Measurements from ENCODE around the gene METTL9.
"Not testable (repeated sequence)": the region's sequence is repeated elsewhere in the genome, so short reads cannot be mapped to it uniquely, and the experiment has no call there.

The METTL9 gene

DNA sequence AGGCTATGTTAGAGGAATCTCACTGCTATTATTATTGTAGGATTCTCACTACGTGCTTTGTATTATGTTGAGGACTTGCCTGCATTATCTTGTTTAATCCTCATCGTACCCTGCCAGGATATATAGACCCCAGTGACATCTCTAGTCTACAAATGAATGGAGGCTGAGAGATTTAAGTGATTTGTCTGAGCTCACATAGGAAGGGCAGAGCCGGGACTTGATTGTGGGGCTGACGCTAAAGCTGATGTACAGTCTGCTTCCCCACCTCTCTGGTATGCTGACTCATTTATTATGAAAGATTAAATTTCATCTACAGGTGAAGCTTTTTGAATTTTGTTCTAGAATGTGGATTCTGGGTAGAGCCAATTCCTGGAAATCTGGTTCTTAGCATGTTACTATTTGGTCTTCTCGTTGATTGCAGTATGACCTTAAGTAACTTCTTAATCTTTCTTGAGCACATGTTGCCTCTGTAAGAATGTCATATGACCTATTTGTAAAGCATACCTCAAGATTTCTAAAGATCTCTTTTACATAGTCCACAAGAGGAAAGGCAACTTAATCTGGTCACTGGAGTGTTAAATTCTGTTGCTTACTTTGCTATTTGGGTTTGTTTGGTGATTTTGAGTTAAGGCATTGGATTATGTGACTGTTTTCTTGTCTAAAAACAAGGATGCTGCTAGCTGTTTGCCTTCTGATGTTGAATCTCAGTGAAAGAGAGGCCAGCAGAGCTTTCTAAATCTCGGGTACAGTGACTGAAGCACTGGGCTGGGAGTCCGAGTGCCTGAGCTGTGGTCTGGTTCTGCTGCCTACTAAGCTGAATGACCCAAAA, 12.4 kb downstream of the METTL9 start:
- no peak for DNase-seq

DNA sequence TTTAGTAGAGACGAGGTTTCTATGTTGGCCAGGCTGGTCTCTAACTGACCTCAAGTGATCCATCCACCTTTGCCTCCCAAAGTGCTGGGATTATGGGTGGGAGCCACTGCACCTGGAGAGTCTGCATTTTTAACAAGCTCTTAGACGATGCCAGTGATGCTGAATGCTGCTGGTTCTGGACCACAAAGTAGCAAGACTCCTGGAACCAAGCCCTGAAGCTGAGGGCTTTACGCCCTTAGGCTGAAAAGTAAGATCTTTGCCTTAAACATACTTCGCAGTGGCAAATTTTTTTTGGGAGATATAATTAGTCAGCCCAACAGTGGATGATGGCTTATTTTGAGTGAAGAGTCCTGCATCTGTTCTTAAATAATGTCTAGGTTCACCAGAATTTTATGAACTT, 14.0 kb downstream of the METTL9 start:
- no peak for DNase-seq

DNA sequence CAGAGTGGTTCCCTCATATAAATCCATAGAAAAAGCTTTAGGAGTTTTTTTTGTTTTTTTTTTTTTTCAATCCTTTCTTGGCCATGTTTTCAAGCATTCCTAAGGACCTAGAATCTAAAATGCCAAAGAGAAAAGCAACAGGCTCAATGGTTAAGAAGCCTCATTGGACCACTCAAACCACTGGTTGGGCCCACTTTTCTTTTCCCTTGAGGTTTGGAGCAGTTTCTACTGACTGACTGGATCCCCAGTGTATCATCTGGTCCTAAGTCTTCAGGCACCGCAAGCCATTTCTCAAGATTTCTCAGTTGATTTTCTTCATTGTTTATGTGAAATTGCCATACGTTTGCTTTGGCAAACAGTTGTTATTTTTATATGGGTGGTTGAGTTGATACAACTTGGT, 14.4 kb downstream of the METTL9 start:
- DNase-seq, result no peak

DNA sequence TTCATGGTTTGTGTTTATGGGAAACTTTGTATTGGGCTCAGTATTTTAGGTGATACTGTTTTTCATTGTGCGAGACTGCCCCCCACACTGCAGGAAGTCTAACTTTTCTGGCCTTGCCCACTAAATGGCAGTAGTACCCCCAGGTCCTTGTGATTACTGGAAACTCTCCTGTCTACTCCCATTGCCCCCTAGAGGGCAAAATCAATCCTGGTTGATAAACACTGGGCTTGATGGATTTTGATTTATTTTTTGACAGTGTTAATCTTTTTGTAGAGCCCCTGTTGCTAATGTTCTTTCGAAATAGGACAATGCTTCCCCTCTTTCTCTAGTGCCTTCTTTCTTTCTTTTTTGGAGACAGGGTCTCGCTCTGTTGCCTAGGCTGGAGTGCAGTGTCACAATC, 15.5 kb downstream of the METTL9 start:
- no peak for DNase-seq

- DNase-seq, result no peak
Observed at GRCh38 chr16:21617607-21618006, 18.2 kb downstream of the METTL9 start.

GRCh38 chr16:21618281-21618680, 18.9 kb downstream of the METTL9 start:
- no peak for DNase-seq

GRCh38 chr16:21619765-21620425, 20.5 kb downstream of the METTL9 start:
- DNase-seq, result no peak

- no peak for DNase-seq
Observed at GRCh38 chr16:21620592-21620991, 21.2 kb downstream of the METTL9 start.

DNA sequence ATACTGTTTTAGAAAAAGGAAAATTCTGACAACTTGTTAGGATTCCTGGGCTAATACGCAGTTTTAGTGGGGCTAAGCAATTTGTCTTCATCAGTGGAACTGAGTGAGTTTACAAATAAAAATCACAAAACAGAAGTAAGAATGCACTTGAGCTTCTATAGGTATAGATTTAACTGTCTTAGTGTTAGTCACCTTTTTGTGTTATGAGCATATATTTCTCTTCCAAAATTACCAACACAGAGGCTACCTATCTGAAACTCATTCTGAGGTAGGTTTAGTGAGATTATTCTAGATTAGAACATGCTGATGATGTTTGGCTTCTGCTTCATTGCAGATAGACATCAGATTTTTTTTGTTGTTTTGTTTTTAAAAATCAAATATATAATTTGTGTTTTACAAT, 23.2 kb downstream of the METTL9 start:
- DNase-seq, result no peak

GRCh38 chr16:21625026-21625425, 25.6 kb downstream of the METTL9 start:
- DNase-seq, result no peak

DNA sequence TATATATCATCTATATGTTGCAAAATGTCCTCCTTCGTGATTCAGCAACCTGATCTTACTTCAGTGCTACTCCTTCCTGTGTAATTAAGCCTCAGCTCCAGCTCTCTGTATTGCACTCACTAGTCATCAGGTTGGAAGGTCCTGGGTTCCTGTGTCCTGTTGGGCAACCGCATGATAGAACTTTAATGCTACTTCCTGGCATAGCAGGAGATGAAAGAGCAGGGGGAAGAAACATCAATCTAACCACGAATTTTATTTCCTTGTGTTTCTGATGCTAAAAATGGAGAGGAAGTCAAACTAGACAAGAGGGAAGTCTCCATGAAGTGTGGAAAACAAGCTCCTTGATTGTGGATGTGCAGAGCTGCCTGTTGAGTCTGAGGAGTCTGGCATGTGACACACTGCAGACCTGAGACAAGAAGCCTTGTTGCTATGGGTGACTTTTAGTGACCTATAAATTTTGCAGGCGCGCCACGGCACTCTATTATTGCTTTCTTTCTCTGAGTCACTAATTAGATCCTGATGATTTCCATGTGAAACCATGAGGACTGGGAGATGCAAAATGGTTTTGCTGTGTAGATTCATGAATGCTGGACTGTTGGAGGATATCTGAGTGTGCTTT, 27.4 kb downstream of the METTL9 start:
- no peak for DNase-seq

DNA sequence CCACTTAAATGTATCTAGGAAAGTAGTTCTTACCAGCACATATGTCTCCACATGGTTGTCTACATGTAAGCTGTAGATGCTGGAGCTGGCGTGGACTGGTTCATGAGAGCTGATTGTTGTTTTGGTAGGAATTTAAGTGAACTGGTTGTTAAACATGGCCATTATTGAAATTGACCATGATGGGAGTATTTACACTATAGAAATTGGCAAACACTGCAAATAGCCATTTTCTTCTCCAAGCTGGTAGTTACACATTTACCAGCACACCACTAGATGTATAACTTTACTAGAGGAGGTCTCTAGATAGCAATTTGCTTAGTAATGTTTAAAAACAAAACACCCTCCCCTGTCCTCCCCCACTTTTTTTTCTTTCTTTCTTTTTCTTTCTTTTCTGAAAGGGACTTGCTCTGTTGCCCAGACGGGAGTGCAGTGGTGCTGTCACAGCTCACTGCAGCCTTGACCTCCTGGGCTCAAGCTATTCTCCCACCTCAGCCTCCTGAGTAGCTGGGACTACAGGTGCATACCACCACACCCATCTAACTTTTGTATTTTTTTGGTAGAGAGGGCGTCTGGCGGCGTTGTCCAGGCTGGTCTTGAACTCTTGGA, 28.8 kb downstream of the METTL9 start:
- DNase-seq, result no peak

- DNase-seq, result no peak
Observed at GRCh38 chr16:21628772-21629171, 29.4 kb downstream of the METTL9 start.

GRCh38 chr16:21629616-21630539, 30.5 kb downstream of the METTL9 start:
- not testable (repeated sequence) for DNase-seq

DNA sequence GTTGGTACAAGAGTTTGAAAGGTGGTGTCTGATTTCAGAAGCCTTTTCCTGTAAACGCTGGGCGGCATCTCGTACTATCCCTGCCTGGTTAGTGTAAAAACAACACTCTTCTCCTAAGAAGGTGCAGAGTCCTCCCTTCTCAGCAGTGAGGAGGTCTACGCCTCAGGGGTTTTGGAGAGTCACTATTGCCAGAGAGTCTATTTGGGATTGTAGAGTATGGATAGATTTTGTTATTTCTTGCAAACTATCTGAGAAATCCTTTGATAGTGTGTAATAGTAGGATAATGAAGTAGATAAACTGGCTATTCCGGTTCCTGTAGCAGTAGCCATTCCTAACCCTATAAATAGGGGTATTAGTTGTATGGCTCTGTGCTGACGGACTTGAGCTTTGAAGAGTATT, 31.5 kb downstream of the METTL9 start:
- DNase-seq, result not testable (repeated sequence)

DNA sequence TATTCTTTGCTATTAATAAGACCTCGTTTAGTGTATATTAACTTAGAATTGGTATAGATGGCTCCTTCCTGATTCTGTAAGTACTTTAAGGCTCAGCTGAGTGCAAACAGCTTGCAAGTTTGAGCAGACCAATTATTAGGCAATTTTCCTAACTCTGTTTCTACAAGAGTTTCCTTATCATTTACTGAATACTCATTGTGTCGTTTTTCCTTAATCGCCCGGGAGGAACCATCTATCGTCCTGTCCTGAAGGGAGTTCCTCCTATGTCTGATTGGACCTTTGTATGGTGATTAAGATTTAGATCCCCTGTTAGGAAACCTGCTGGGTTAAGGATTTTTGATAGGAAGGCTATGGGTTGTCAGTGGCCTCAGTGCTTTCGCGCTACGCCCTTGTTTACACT, 32.0 kb downstream of the METTL9 start:
- DNase-seq, result not testable (repeated sequence)

GRCh38 chr16:21631951-21632575, 32.7 kb downstream of the METTL9 start:
- DNase-seq, result not testable (repeated sequence)

GRCh38 chr16:21634216-21634615, 34.8 kb downstream of the METTL9 start:
- no peak for DNase-seq

DNA sequence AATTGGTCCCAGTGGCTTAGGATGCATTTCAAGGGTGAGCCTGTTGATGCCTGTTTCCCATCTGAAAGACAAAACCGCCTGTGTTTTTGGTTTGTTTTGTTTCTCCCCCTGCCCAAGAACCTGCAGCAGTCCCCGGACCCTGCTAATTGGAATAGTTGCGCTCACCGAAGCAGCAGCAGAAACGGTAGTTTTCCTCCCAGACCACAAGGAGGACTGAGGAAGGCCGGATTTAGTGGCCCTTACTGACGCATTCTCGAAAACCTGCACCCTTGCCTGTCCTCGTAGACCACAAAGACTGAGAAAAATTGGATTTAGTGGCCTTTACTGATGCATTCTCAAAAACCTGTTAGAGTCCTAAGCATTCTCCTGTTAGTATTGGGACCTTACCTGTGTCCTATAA, 36.3 kb downstream of the METTL9 start:
- not testable (repeated sequence) for DNase-seq

DNA sequence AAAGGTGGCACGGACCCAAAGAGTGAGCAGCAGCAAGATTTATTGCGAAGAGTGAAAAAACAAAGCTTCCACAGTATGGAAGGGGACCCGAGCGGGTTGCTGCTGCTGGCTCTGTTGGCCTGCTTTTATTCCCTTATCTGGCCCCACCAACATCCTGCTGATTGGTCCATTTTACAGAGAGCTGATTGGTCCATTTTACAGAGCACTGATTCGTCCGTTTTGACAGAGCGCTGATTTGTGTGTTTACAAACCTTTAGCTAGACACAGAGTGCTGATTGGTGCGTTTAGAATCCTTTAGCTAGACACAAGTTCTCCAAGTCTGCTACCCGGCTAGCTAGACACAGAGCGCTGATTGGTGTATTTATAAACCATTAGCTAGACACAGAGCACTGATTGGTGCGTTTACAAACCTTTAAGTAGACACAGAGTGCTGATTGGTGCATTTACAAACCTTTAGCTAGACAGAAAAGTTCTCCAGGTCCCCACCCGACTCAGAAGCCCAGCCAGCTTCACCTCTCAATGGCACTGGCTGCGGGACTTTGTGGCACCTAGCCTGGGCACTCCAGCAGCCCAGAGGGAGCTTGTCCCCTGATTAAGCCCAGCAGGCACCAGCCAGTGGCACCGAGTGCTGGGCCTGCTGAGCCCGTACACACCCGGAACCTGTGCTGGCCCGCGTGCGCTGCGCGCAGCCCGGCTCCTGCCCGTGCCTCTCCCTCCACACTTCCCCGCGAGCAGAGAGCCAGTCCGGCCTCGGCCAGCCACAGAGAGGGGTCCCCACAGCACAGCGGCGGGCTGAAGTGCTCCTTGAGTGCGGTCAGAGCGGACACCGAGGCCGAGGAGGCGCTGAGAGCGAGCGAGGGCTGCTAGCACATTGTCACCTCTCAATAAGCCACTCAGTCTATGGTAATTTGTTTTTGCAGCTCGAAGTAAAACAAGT, 37.9 kb downstream of the METTL9 start:
- no peak for DNase-seq

GRCh38 chr16:21638573-21638975, 39.2 kb downstream of the METTL9 start:
- DNase-seq, result no peak

All from NCI-H2081 treated with DMSO at 0.1 percent for 48 hours (cell line).